KBM-7 (cell line): ENCODE data around the gene LEFTY1.
A peak's percentile ranks its signal among the peaks of the same experiment; 100 is the strongest.

Experiments used
- DNase-seq: peaks from one replicate; pipeline ENCODE4 v3.0.0-alpha.2; 2015
- in situ Hi-C: fragments of 300-500 bp; cut with MboI; formaldehyde crosslinking; loops from 2 replicates; pipeline ENCODE4 v1.14.3; 2020; ENCODE audit warnings: low sequenced_read_pairs, low pct_unique_long_range_greater_than_20kb, mixed read lengths

The LEFTY1 gene

DNA sequence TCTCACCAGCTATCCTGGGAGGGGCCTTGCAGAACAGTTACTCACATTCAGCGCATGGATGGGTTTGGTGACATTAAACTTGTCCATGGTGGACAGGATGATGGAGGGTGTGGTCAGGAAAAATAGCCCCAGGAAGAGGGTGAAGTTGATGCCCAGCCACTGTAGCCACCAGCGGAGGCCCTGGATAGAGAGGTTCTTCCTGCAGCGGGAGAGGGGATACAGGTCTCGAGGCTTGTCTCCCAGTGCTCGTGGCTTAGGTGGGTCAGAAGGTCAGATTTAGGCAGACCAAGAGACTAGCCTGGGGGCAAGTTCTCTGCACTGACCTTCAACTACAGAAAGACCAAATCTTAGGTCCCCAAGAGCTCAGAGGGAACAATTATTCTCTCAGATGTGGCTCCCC is 29.8 kb downstream of the LEFTY1 start:
- in situ Hi-C loops = no loop called here

DNA sequence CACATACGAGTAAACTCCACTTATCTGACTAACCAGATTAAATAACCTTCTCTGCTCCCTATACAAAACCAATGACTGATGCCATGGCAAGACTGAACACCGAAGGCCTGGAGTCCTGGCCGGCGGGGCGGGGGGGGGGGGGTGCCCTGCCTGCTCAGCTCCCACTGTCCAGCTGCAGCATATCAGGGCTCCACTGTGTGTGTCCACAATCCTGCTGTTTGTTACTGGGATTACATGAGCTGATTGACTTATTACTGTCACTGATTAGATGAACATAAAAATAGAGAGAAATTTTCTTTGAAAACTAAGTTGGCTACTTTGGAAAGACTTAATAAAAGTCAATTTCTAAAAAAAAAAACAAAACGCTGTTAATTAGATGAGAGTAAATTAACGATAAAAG is 31.7 kb downstream of the LEFTY1 start:
- DNase-seq = no peak
- in situ Hi-C loops = no loop called here

More for the DNA sequence above, 29.8 kb downstream of the LEFTY1 start:
- no peak for DNase-seq

DNA sequence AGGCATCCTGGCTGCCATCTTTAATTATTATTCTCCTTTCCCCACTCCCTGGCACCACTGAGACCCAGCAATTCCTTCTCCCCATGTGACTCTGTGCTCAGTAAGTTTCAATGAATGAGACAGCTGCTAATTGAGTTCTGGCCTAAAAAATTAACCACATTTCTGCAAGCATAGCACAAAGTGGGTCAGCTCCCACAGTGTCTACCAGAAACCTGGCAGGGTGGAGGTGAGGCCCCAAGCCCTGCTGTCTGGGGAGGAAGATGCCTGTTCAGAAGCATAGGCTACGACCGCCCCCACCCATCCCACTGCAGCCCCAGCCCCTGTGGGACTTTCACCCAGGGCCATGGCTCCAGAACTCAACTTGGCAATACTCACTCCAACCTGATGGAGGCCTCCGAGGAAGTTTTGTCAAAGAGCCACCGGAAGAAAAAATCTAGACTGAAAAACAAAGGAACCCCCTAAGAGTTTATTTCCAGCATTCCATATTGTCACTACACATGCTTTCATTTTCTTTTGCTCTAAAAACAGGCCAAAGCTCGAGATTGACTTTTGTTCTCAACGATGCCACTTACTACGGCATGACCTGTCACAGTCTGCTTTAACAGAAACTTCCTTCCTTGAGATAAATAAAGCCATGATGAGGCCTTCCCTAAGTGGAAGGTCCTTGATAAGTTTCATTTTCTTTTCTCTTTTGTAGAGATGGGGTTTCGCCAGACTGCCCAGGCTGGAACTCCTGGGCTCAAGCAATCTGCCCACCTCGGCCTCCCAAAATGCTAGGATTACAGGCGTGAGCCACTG is 33.2 kb downstream of the LEFTY1 start:
- in situ Hi-C loops = no loop called here
- DNase-seq = no peak

DNA sequence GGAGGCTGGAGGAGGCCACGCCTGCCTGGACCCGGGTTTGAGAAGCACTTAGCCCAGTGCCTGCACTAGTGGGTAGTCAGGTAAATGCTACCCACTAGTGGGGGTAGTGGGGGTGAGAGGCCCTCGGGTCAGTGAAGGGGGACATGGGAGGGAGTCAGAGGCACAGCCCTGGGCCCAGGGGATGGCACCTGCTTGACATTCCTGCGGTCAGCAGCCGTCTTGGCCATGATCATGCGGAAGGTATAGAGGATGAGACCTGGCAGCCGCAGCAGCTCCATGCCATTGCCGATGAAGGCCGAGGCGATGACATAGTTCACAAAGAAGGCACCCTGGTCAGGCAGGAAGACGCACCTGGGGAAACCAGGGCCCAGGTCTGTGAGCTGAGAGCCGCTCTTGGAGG is 35.5 kb downstream of the LEFTY1 start:
- in situ Hi-C loops = no loop called here
- no peak for DNase-seq

DNA sequence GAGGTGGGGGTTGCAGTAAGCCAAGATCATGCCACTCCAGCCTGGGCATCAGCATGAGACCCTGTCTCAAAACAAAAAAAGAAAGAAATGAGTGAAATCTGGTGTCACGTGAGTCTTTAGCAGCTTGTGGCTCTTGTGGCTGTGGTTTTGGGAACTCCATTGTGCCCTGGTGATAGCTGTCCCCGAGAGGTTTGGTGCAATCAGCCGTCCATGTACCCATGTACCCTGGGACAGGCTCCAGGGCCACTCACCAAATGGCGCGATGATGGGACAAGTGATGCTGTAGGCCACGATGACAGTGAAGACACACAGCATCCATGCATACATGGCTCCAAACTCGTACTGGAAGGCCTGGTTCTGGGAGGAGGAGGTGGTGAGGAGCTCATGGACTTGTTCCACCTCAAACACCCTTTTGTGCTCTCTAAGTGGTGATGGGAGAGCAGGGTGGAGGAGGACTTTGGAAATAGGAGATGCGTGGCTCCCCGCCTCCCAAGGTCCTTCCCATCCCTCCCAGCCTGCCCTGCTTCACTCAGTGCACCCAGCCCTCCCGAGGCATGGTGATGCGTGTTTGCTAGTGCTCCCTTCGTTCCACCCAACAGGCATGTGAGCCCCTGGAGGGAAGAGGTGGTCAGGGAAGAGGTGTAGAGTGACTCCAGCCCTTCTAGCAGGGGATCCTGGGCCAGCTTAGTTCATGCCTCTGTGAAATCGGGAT is 36.4 kb downstream of the LEFTY1 start:
- DNase-seq = no peak
- in situ Hi-C loops = no loop called here

DNA sequence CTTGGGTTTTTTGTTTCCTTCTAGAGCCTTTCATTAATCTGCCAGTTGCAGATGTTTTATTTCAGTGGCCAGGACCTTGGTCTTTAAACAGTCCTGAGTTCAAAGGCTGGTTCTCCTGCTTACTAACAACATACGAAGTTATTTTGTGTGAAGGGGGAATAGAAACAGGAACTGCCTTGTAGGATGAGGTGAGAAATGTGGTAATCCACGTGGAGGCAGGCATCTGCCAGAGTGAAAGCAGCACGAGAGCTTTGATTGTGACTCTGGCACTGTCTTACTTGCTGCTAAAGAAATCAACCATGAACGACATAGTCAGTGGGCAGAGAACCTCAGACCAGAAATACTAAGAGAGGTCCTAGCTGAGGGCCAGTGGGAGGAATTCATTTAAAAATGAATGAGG is 37.1 kb downstream of the LEFTY1 start:
- in situ Hi-C loops = no loop called here
- DNase-seq = peak; percentile 60

DNA sequence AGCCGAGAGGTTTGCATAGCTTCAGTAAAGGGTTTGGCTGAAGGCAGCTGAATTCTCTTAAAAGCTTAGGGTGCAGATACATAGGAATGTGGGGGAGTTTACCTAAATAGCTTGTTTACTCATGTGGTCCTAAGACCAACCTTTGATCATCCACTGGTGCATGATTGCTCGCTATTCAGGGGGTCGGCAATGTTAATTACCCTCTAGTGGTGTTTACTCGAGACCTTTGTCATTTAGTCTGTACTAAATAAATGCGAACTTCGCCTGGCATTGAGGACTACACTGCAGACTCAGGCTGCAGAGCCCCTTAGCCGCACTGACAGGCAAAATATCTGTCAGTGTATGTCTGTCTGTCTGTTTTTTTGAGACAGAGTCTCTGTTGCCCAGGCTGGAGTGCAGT is 38.6 kb downstream of the LEFTY1 start:
- in situ Hi-C loops = no loop called here
- DNase-seq = no peak

DNA sequence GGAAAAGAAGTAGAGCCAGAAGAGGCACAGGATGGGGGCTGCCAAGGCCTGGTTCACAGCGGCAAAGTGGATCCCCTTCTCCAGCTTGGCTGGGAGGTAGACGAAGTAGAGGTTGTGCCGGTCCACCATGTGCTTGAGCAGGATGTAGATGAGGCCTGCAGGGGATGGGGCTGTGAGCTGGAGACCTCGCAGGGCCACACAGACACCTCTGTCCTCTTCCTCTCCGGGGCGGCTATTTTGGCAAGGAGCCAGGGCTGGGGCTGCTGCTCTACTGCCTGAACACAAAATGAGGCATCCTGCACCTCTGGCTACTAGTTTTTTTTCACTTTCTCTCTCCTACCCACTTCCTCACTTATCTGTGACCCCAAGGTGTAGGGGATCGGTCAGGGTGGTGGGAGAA is 39.0 kb downstream of the LEFTY1 start:
- no peak for DNase-seq
- in situ Hi-C loops = no loop called here

DNA sequence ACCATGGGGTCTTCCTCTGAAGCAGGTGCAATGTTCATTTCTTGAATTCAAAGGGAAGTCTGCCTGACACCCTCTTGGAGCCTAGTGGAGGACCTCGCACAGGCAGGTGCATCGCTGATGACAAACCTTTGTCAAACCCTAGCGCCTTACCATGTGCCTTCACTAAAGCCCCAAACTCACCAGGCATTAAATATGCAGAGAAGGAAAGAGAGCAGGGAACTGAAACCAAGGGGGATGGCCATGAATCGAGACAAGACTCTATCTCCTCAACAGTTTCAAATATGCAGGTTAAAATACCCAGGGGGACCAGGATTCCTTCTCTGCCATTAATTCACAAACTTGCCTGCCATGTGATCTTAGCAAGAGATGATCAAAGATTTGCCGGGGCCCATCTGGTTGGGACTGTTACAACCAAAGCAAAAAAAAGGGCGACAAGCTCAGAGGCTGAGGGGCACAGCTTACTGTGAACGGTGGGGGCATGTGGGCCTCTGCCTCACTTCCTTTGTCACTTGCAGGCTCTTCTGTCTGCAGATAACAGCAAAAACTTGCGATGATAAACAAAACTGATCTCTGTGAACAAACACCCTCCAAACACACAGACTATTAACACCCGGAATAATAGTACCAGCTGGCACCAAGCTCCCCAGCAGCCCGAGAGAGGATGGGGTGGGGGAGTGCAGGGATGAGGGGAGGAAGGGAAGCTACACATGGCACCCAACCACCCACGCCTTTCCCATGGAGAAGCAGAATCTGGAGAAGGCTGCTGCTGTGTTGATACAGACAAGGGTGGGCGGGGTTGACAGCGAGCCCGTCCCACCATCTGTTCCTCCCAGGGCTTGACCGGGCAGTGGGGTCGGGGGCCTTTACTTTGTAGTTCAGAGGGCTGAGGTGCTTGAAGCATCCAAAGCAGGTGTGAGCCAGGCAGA is 40.7 kb downstream of the LEFTY1 start:
- in situ Hi-C loops = no loop called here
- DNase-seq = no peak

DNA sequence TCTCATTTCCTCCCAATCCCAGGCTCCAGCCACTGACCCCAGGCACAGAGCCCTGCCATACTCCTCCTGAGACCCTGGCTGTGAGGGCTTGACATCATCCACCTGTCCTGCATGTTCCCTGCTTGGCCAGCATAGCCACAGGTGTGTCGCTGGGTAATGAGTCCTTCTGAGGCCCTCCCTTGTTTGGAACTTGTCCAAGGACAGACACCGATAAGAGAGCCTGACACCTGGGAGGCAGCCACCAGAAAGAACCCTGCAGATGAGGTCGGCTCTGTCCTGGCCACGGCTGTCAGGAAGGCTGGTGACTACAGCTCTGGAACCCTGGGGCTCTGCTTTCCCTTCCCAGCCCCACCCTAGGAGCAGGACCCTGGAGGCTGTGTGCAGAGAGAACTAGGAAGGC is 41.3 kb downstream of the LEFTY1 start:
- no peak for DNase-seq
- in situ Hi-C loops = no loop called here

DNA sequence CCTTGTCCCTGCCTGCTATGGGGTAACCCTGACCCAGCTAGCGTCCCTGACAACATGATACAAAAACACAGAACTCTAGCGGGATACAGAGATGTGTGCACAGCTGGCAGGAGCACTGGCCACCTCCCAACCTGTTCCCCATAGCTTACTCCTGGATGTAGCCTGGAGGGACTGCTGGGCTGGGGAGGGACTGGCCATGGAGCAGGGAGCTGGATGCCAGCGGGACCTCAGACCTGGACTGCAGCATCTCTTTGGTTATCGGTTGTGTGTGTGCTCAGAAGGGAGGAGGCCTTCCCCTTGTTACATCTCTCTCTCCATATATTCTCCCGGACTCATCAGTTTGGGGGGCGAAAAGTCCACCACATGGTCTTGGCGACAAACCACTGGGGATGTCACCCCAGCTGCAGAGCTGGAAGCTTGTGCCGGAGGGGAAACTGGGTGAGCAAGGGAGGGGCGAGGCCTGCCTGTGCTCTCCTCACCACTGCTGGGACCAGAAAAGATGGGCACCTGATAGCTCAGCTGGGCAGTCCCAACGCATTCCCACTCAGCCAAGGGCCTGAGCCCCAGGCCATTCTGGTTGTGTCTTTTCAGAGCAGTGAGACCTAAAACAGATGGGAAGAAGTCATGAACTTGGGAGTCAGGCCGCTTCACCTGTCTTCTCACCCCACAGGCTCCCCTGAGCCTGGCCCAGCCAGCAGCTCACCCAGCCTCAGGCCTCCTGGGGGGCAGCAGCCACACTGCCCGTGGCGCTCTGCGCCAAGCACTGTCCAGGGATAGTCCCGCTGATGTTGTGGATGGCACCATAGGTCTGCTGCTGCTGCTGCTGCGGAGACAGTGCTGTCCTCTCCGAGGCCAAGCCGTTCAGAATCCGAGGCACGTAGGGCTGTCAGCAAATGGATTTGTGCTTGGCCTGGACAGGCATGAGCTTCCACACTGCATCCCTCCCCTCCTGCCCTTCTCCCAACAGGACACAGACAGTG is 42.3 kb downstream of the LEFTY1 start:
- in situ Hi-C loops = no loop called here
- DNase-seq = no peak

DNA sequence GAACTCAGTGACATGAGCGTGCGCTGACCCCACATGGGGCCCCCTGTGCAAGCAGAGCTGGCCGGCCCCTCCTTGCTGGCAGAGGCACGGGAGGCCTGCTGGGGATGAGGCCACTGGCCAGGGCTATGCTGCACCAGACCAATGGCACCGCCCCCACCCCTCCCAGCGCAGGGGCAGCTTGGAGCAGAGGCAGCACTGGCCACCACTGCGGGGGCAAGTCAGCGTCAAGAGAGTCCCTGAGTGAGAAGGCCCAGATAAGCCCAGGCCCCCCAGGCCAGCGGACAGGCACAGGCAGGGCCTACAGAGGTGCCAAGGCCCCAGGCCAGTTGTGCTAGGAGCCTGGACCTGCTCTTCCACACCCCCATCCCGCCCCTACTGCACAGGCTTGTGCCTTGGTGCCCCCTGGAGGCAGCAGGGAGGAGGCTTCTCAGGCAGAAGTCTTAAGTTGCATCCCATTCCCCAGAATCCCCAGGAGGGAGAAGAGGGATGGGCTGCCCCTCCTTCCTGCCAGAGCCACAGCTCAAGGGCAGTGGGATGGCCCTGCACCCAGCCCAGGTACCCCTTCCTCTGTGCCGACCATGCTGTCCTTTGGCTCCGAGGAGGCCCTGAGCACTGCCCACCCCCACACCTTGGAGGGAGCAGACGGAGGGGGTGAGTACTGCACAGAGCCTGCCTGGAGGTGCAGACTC is 43.2 kb downstream of the LEFTY1 start:
- in situ Hi-C loops = no loop called here
- DNase-seq = peak; percentile 64

DNA sequence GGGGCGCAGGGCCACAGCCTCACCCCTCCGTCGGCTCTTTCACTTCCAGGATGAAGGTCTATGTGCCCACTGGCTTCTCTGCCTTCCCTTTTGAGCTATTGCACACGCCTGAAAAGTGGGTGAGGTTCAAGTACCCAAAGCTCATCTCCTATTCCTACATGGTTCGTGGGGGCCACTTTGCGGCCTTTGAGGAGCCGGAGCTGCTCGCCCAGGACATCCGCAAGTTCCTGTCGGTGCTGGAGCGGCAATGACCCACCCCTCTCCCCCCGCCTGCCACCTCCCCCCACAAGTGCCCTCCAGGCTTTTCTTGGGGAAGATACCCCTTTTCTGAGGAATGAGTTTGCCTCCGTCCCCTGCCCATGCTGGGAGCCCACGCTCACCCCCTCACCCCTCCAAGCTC is 43.8 kb downstream of the LEFTY1 start:
- in situ Hi-C loops = no loop called here
- DNase-seq = no peak

DNA sequence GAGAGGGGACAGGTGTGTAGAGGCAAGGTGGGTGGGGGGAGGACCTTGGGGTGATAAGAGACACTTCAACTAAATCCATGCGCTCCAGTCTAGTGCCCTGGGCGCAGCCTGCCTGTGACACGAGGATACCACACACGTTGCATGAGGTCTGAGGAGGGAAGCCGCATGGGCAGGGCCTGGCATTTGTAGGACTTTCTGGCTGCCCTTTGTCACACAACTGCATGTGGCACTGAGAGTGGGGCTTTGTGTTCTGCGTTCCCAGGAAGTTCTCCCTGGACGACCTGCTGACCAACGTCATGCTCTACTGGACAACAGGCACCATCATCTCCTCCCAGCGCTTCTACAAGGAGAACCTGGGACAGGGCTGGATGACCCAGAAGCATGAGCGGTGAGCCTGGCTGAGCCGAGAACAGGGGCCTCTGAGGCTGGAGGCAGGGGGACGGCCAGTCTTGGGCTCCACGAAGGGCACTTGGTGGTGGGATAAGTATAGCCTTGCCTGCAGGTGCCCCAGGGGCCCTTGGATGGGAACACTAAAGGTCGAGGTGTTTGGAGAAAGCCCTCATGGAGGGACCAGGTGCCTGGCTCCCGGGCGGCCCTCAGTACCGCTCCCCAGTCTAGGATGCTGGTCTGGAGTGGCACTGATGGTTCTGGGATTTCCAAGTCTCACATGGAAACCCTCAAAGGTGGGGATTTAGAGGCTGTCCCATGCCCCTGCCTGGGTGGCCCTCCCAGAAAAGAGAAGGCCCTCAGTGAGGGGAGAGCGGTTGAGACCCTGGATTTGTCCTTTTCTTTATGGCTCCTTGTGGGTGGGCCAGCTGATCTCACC is 44.5 kb downstream of the LEFTY1 start:
- DNase-seq = no peak
- in situ Hi-C loops = no loop called here

DNA sequence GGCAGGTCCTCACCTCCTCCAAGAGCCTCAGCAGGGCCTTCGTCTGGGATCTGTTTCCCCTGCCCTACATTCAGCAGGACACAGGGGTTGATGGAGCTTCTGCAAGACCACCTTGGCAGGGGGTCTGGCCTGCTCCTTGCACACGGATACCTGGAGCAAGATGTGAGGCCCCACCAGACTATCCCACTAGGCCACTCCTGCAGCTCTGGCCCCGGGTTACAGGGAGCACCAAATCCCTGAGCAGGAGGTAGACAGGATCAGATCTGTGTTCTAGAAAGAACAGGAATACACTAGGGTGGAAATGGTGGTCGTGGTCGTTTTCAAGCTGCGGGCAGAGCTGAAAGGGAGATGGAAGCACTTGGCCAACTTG is 45.5 kb downstream of the LEFTY1 start:
- in situ Hi-C loops = no loop called here
- DNase-seq = no peak

DNA sequence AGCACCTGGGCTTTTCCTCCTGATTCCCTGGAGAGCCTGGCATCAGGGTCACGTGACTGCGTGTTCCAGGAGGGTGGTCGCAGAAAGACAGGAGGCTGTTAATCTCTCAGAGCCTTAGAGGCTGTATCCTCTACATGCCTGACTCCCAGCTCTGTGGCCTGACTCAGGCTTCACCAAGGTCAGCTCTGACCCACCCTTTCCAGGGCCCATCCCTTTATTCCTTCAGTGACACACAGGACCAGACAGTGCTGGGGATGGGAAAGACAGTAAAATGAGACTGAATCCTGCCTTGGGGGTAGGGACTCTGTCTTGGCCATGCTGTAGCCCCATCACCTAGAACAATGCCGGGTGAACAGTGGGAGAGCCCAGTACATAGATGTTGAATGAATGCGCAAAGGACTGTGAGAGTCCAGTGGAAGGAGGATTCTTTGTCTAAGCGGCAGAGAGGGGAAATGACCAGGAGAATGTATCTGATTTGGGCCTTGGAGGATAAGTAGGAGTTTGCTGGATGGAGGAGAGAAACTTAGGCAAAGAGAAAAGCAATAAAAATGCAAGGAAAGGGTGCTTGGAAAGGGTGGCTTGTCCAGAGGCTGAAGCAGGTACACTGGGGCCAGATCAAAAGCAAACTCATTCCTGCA is 46.0 kb downstream of the LEFTY1 start:
- no peak for DNase-seq
- in situ Hi-C loops = no loop called here

DNA sequence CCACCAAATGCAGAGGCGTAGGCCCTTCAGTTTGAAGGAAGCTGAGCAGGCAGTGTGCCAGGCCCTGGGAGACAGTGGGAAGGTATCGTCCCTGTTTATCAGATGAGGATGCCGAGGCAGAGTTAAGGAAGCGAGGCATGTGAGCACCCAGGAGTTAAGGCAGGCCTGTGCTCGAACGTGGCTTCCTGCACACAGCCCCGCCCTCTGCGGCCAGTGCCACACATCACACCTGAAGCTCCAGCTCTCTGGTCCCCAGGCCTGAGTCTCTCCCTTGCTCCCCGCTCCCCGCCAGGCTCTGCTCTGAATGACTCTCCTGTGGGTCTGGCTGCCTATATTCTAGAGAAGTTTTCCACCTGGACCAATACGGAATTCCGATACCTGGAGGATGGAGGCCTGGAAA is 46.9 kb downstream of the LEFTY1 start:
- no peak for DNase-seq
- in situ Hi-C loops = no loop called here
